ENCODE results near the gene NPC1L1. TPM values are rescaled to one million over a fixed set of nuclear protein-coding genes. Genes with fewer than 3 reads are reported as not detected.

The NPC1L1 gene
- total RNA-seq, 4 donors from 2014 or later, result 0.04 to 0.07 TPM; not detected in 2

- no peak overlapping the region for H3K27ac ChIP-seq
- H3K9me3 ChIP-seq, result no peaks in the 10 kb centered on the region
- no peaks in the 10 kb centered on the region for H3K27me3 ChIP-seq
- ATAC-seq (no peak), DNase-seq (no peak)
- H3K36me3 ChIP-seq, result peaks cover 0 to 7% of the 10 kb centered on the region in 2 donors
- intact Hi-C loops (cut with DNase I; ENCODE audit: low total_unique reads) (loop anchor here (1.0 kb wide), 1 partner anchor 231 kb away; no protein-coding TSS in a partner anchor), in situ Hi-C loops (cut with MboI; ENCODE audit: low sequenced_read_pairs in 4 of 4) (loop anchor here in 2 of 4 donors (10.0 kb wide), 2 partner anchors 97 to 227 kb away; no protein-coding TSS in a partner anchor)
- TF ChIP-seq CTCF (IDR thresholded peaks at IDR 0.05 in 4 of 5, conservative IDR thresholded peaks at IDR 0.05 in 1 of 5) (no peak), POLR2A (IDR thresholded peaks at IDR 0.05) (no peak)
- peaks cover 37 to 55% of the 10 kb centered on the region in 2 donors for H3K4me1 ChIP-seq
- no peak overlapping the region for H3K4me3 ChIP-seq
Observed at GRCh38 chr7:44471850-44472249, 69.3 kb downstream of the NPC1L1 start.

DNA sequence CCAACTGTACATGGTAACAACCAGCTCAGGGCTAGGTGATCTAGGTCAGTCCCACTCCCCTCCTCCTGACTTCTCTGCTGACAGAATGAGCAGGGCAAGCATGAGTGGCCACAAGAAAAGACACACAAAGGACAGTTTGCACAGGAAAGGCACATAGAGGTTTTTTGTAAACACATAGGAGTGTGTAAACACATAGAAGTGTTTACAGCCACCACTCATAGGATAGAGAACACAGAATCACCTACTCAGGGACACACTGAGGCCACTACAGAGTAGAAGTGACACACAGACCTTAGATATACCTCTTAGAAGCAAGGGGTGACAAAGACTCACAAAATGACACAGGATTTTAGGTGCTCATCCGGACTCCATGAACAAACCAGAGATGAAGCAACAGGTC is 69.7 kb downstream of the NPC1L1 start:
- no peak overlapping the region for H3K4me3 ChIP-seq
- no peaks in the 10 kb centered on the region for H3K27me3 ChIP-seq
- peaks cover 0 to 2% of the 10 kb centered on the region in 2 donors for H3K36me3 ChIP-seq
- DNase-seq (no peak), ATAC-seq (no peak)
- H3K9me3 ChIP-seq, result no peaks in the 10 kb centered on the region
- no peak overlapping the region for H3K27ac ChIP-seq
- in situ Hi-C loops (cut with MboI; ENCODE audit: low sequenced_read_pairs in 4 of 4) (loop anchor here in 2 of 4 donors (10.0 kb wide), 2 partner anchors 97 to 227 kb away; no protein-coding TSS in a partner anchor), intact Hi-C loops (cut with DNase I; ENCODE audit: low total_unique reads) (no loop called here)
- H3K4me1 ChIP-seq, result peaks cover 37 to 55% of the 10 kb centered on the region in 2 donors
- TF ChIP-seq POLR2A (IDR thresholded peaks at IDR 0.05) (no peak), CTCF (IDR thresholded peaks at IDR 0.05 in 4 of 5, conservative IDR thresholded peaks at IDR 0.05 in 1 of 5) (no peak)

- Histone ChIP-seq H3K27ac (no peak overlapping the region), H3K9me3 (no peaks in the 10 kb centered on the region), H3K36me3 (no peaks in the 10 kb centered on the region), H3K27me3 (no peaks in the 10 kb centered on the region), H3K4me1 (peaks cover 37 to 55% of the 10 kb centered on the region in 2 donors), H3K4me3 (no peak overlapping the region)
- ATAC-seq (no peak), DNase-seq (no peak)
- intact Hi-C loops (cut with DNase I; ENCODE audit: low total_unique reads), result no loop called here
- in situ Hi-C loops (cut with MboI; ENCODE audit: low sequenced_read_pairs in 4 of 4), result loop anchor here in 2 of 4 donors (10.0 kb wide), 2 partner anchors 96 to 226 kb away; no protein-coding TSS in a partner anchor
- no peak for TF ChIP-seq CTCF (IDR thresholded peaks at IDR 0.05 in 4 of 5, conservative IDR thresholded peaks at IDR 0.05 in 1 of 5)
- TF ChIP-seq POLR2A (IDR thresholded peaks at IDR 0.05), result no peak
Observed at GRCh38 chr7:44470628-44471245, 70.4 kb downstream of the NPC1L1 start.

- Histone ChIP-seq H3K27me3 (no peaks in the 10 kb centered on the region), H3K4me1 (peaks cover 42 to 57% of the 10 kb centered on the region in 2 donors), H3K36me3 (no peaks in the 10 kb centered on the region), H3K9me3 (no peaks in the 10 kb centered on the region), H3K27ac (no peak overlapping the region), H3K4me3 (no peak overlapping the region)
- intact Hi-C loops (cut with DNase I; ENCODE audit: low total_unique reads) (no loop called here), in situ Hi-C loops (cut with MboI; ENCODE audit: low sequenced_read_pairs in 4 of 4) (loop anchor here in 2 of 4 donors (10.0 kb wide), 2 partner anchors 95 to 225 kb away; no protein-coding TSS in a partner anchor)
- DNase-seq, result no peak
- TF ChIP-seq POLR2A (IDR thresholded peaks at IDR 0.05), result no peak
- no peak for TF ChIP-seq CTCF (IDR thresholded peaks at IDR 0.05 in 4 of 5, conservative IDR thresholded peaks at IDR 0.05 in 1 of 5)
- ATAC-seq, result no peak
Observed at GRCh38 chr7:44470135-44470479, 71.0 kb downstream of the NPC1L1 start.
